ENCODE measurements around the gene SMARCA1. TPM values are rescaled to one million over a fixed set of nuclear protein-coding genes. Genes with fewer than 3 reads are reported as not detected.
A peak's percentile ranks its signal among the peaks of the same experiment; 100 is the strongest.
"Not testable (repeated sequence)": the region's sequence is repeated elsewhere in the genome, so short reads cannot be mapped to it uniquely, and the experiment has no call there.

Gene SMARCA1
- 33.5 and 48.0 TPM in 2 replicates for total RNA-seq

GRCh38 chrX:129523079-129523911 is at the start of gene SMARCA1:
TSS of gene SMARCA1 (minus strand) at chrX:129523490. CDS start at chrX:129523370, 120 bp downstream.
- peak; percentile 58 for DNase-seq

- DNase-seq, result no peak
Observed at GRCh38 chrX:129572422-129572821, 49.1 kb upstream of the SMARCA1 start.

- DNase-seq, result no peak
Observed at GRCh38 chrX:129568349-129568748, 45.1 kb upstream of the SMARCA1 start.

GRCh38 chrX:129566073-129566472 is 42.8 kb upstream of the SMARCA1 start:
- no peak for DNase-seq

GRCh38 chrX:129565046-129565650 is 41.9 kb upstream of the SMARCA1 start:
- DNase-seq, result no peak

GRCh38 chrX:129564345-129564744 is 41.1 kb upstream of the SMARCA1 start:
- DNase-seq, result not testable (repeated sequence)

GRCh38 chrX:129561453-129561852 is 38.2 kb upstream of the SMARCA1 start:
- DNase-seq, result no peak

GRCh38 chrX:129559783-129560182 is 36.5 kb upstream of the SMARCA1 start:
- no peak for DNase-seq

- peak; percentile 36 for DNase-seq
Observed at GRCh38 chrX:129557844-129558480, 34.7 kb upstream of the SMARCA1 start.

- no peak for DNase-seq
Observed at GRCh38 chrX:129556806-129557315, 33.6 kb upstream of the SMARCA1 start.

GRCh38 chrX:129554816-129555215 is 31.5 kb upstream of the SMARCA1 start:
- DNase-seq, result not testable (repeated sequence)

- no peak for DNase-seq
Observed at GRCh38 chrX:129553619-129554288, 30.5 kb upstream of the SMARCA1 start.

- DNase-seq, result no peak
Observed at GRCh38 chrX:129549124-129549523, 25.8 kb upstream of the SMARCA1 start.

- DNase-seq, result no peak
Observed at GRCh38 chrX:129545408-129545807, 22.1 kb upstream of the SMARCA1 start.

- DNase-seq, result no peak
Observed at GRCh38 chrX:129544780-129545179, 21.5 kb upstream of the SMARCA1 start.

GRCh38 chrX:129540722-129541184 is 17.5 kb upstream of the SMARCA1 start:
- DNase-seq, result peak; percentile 16

- DNase-seq, result peak; percentile 76
Observed at GRCh38 chrX:129540068-129540653, 16.9 kb upstream of the SMARCA1 start, which contains the start of gene OCRL. TSS of gene OCRL (plus strand) at chrX:129540259. CDS start at chrX:129540440, 181 bp downstream.

- no peak for DNase-seq
Observed at GRCh38 chrX:129534816-129535578, 11.7 kb upstream of the SMARCA1 start.

GRCh38 chrX:129531132-129531531 is 7.8 kb upstream of the SMARCA1 start:
- DNase-seq, result no peak

GRCh38 chrX:129530410-129530809 is 7.1 kb upstream of the SMARCA1 start:
- no peak for DNase-seq

- no peak for DNase-seq
Observed at GRCh38 chrX:129529685-129530281, 6.5 kb upstream of the SMARCA1 start.
